Stomach smooth muscle (tissue), 2 donors: ENCODE measurements around the gene DDAH2.

Source experiments
- H3K27ac ChIP-seq: one replicate; pipeline ENCODE4 v1.7.0; 2013; ENCODE audit warnings: mild to moderate bottlenecking, low read length, inconsistent platforms
- H3K27me3 ChIP-seq, 2 donors: one replicate each; pipeline ENCODE4 v1.7.0; 2013; ENCODE audit warnings: low read length in 2 of 2; ENCODE audit not compliant: insufficient read depth in 2 of 2, control insufficient read depth in 1 of 2
- H3K36me3 ChIP-seq, 2 donors: one replicate each; pipeline ENCODE4 v1.7.0; 2013; ENCODE audit warnings: low read length in 2 of 2; ENCODE audit not compliant: control insufficient read depth in 2 of 2, insufficient read depth in 2 of 2
- H3K4me1 ChIP-seq: one replicate; pipeline ENCODE4 v1.7.0; 2013; ENCODE audit warnings: low read length; ENCODE audit not compliant: control insufficient read depth, insufficient read depth
- H3K4me3 ChIP-seq, 2 donors: one replicate each; pipeline ENCODE4 v1.7.0; 2013; ENCODE audit warnings: low read length in 2 of 2
- H3K9ac ChIP-seq, 2 donors: one replicate each; pipeline ENCODE4 v1.7.0; 2013; ENCODE audit warnings: low read length in 2 of 2, mild to moderate bottlenecking in 1 of 2
- H3K9me3 ChIP-seq, 2 donors: one replicate each; pipeline ENCODE4 v1.7.0; 2013; ENCODE audit warnings: low read length in 2 of 2; ENCODE audit not compliant: control insufficient read depth in 2 of 2
- donor health status: healthy.
- donor health status: Pancreatic carcinoma.

Gene DDAH2

DNA sequence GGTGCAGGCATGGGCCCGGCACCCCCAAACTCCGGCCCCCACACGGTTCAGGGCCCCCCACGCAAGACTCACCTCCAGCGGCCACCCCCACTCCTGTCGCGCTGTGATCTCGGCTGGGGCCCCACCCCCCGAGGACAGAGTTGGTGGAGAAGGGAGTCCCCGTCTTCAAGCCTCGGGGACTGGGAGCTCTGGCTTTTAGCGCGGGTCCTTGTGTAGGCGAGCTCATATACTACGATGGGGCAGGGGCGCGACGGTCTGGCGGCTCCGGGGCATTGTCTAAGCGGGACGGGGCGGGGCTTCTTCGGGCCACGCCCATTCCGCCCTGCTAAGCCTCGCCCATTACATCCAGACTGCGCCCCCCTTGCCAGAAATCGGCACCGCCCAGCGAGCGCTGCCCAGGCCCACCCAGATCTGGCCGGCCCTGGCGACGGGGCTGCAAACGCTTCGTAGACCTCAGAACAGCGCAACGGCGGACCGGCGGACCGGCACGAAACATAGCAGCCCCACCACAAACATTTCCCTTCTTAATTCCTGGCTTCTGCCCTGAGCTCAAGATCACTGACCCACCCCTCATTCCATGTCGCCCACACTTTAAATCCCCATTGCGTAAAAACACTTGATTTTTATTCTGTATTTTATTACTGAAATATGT, 1.0 kb upstream of the DDAH2 start:
- Histone ChIP-seq H3K27me3 (no peaks in the 10 kb centered on the region), H3K9ac (peak overlapping the region; percentile 87 to 90), H3K27ac (peak overlapping the region; percentile 93), H3K36me3 (peaks cover 31 to 37% of the 10 kb centered on the region in 2 donors), H3K9me3 (no peaks in the 10 kb centered on the region), H3K4me3 (peak overlapping the region; percentile 93), H3K4me1 (peaks cover 38% of the 10 kb centered on the region)

DNA sequence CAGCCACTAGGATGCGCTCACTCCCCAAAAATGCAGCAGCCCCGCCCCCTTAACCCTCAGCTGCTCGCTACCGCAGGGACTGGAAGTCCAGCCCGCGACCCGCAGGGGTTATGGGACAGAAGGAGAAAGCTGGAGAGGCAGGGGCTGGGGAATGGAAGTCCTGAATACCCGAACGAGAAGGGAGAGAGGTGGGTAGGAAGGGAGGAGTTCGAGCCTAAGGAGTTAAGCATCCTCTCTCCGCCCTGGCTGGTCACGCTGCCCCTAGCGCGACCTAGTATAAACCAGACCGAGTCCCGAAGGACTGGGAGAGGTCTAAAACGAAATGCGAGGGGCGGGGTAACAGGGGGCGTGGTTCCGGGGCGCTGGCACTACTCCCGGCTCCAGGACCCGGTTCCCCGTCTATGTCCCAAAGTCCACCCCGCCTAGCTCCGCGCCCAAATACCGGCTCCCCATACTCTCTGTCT, 448 bp upstream of the DDAH2 start:
- Histone ChIP-seq H3K27ac (peak overlapping the region; percentile 93), H3K4me3 (peak overlapping the region; percentile 93), H3K9me3 (no peaks in the 10 kb centered on the region), H3K9ac (peak overlapping the region; percentile 87 to 90), H3K36me3 (peaks cover 31 to 39% of the 10 kb centered on the region in 2 donors), H3K4me1 (peaks cover 33% of the 10 kb centered on the region), H3K27me3 (no peaks in the 10 kb centered on the region)

DNA sequence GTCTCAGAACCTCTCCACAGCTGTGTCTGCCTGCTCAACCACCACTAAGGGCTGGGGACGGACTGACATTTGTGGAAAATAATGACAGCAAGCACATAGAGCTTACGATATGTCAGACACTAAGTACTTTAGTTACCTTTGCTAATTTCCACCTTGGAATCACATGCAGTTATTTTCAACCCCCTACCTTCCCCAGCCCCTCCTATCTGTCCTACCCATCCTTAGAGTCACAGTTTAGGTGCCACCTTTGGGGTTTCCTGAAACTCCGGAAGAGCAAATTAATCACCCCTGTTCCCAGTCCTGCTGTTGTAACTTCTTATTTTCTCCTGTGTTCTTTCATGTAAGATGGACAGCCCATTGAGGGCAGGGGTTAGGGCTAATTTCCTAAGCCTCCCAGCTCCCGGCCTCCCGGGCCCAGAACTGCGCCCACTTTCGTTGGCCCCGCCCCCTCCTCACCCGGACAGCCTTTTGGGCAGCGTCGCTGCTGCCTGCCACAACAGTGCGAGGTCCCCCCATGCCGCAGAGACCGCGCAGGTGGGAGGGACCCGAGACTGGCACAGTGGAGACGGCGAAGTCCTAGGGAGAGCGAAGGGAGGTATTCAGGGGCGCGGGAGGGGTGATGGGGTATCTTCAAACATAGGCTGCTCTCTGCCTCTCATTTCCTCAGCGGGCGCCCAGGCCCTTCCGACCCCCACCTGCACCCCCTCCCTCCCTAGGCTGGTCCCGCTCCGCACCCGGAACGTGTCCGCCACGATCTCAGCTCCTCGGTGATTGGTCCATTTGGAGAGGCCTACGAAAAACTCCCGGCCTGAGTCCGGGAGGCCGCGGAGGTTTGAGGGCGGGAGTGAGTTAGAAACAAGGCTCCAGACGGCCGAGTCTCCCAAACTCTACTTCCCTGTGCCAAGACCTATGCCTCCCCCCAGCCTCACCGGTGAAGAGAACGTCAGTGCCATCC, 1.1 kb downstream of the DDAH2 start:
- peak overlapping the region; percentile 93 for H3K27ac ChIP-seq

GRCh38 chr6:31727034-31727716, 1.9 kb downstream of the DDAH2 start:
- Histone ChIP-seq H3K4me3 (peak overlapping the region in 1 of 2 donors; percentile 93), H3K36me3 (peaks cover 18 to 25% of the 10 kb centered on the region in 2 donors), H3K27me3 (no peaks in the 10 kb centered on the region), H3K9ac (peak overlapping the region; percentile 21 to 87), H3K27ac (peak overlapping the region; percentile 93), H3K4me1 (peaks cover 27% of the 10 kb centered on the region), H3K9me3 (no peaks in the 10 kb centered on the region)

More for the DNA sequence above, 1.1 kb downstream of the DDAH2 start:
- no peaks in the 10 kb centered on the region for H3K9me3 ChIP-seq
- H3K4me1 ChIP-seq, result peaks cover 27% of the 10 kb centered on the region
- H3K27me3 ChIP-seq, result no peaks in the 10 kb centered on the region
- H3K4me3 ChIP-seq, result peak overlapping the region; percentile 93
- H3K9ac ChIP-seq, result peak overlapping the region; percentile 87 to 90
- H3K36me3 ChIP-seq, result peaks cover 19 to 28% of the 10 kb centered on the region in 2 donors

- Histone ChIP-seq H3K36me3 (peaks cover 11 to 18% of the 10 kb centered on the region in 2 donors), H3K27ac (no peak overlapping the region), H3K27me3 (no peaks in the 10 kb centered on the region), H3K4me3 (no peak overlapping the region), H3K9me3 (no peaks in the 10 kb centered on the region), H3K4me1 (peaks cover 26% of the 10 kb centered on the region), H3K9ac (no peak overlapping the region)
Measured at GRCh38 chr6:31725502-31726350, 3.4 kb downstream of the DDAH2 start.

GRCh38 chr6:31723980-31724691, 5.0 kb downstream of the DDAH2 start:
- Histone ChIP-seq H3K27me3 (no peaks in the 10 kb centered on the region), H3K4me3 (no peak overlapping the region), H3K9me3 (no peaks in the 10 kb centered on the region), H3K36me3 (peaks cover 11 to 18% of the 10 kb centered on the region in 2 donors), H3K9ac (no peak overlapping the region), H3K27ac (no peak overlapping the region), H3K4me1 (peaks cover 16% of the 10 kb centered on the region)

GRCh38 chr6:31723245-31723979, 5.7 kb downstream of the DDAH2 start, which contains the start of gene MPIG6B:
TSS of gene MPIG6B (plus strand) at chr6:31723373. CDS start at chr6:31723384, 11 bp downstream.
- Histone ChIP-seq H3K27me3 (no peaks in the 10 kb centered on the region), H3K9me3 (no peaks in the 10 kb centered on the region), H3K4me3 (no peak within 1 kb of the TSS), H3K4me1 (peaks cover 9% of the 10 kb centered on the region), H3K9ac (no peak within 1 kb of the TSS), H3K27ac (no peak within 1 kb of the TSS), H3K36me3 (peaks cover 11 to 18% of the 10 kb centered on the region in 2 donors)

GRCh38 chr6:31722173-31722572, 6.9 kb downstream of the DDAH2 start:
- Histone ChIP-seq H3K9me3 (no peaks in the 10 kb centered on the region), H3K27ac (no peak overlapping the region), H3K9ac (no peak overlapping the region), H3K27me3 (no peaks in the 10 kb centered on the region), H3K4me1 (no peaks in the 10 kb centered on the region), H3K36me3 (peaks cover 10 to 14% of the 10 kb centered on the region in 2 donors), H3K4me3 (no peak overlapping the region)
